ENCODE data around the gene ZBTB3. TPM values are rescaled to one million over a fixed set of nuclear protein-coding genes. Genes with fewer than 3 reads are reported as not detected.

ZBTB3 gene
- total and polyA plus RNA-seq, 4 donors, result 1.5 to 6.4 (median 4.2) TPM

- DNase-seq (ENCODE audit: low spot score), result no peak
- Histone ChIP-seq H3K4me3 (ENCODE audit: low read depth in 1 of 3, low read length in 3 of 3) (no peak overlapping the region), H3K9me3 (ENCODE audit: control insufficient read depth in 4 of 4, low read length in 3 of 4) (no peaks in the 10 kb centered on the region), H3K36me3 (ENCODE audit: control insufficient read depth in 4 of 4, insufficient read depth in 3 of 4, low read depth in 1 of 4, low read length in 3 of 4) (peaks cover 10 to 60% (median 42%) of the 10 kb centered on the region in 4 donors), H3K9ac (ENCODE audit: low read depth in 1 of 2, low read length in 2 of 2) (no peak overlapping the region), H3K27me3 (ENCODE audit: control insufficient read depth in 4 of 4, insufficient read depth in 4 of 4, low read length in 3 of 4) (no peaks in the 10 kb centered on the region), H3K27ac (ENCODE audit: low read depth in 1 of 2, low read length in 2 of 2) (no peak overlapping the region), H3K4me1 (ENCODE audit: control insufficient read depth in 4 of 4, insufficient read depth in 4 of 4, low read length in 3 of 4) (peaks cover 0 to 25% (median 23%) of the 10 kb centered on the region in 4 donors)
- TF ChIP-seq HNF4G (IDR thresholded peaks at IDR 0.05), result no peak
- TF ChIP-seq HNF4A (conservative IDR thresholded peaks at IDR 0.05), result no peak
- TF ChIP-seq RAD21 (IDR thresholded peaks at IDR 0.05), result no peak
- 95% methylated on average over 8 of the region's 8 CpGs for WGBS
These were observed 40.3 kb upstream of the ZBTB3 start for GRCh38 chr11:62794201-62794775.

GRCh38 chr11:62792202-62792575 lies 38.2 kb upstream of the ZBTB3 start:
- 41% methylated on average over 11 of the region's 11 CpGs for WGBS
- H3K27me3 ChIP-seq (ENCODE audit: control insufficient read depth in 4 of 4, insufficient read depth in 4 of 4, low read length in 3 of 4), result no peaks in the 10 kb centered on the region
- H3K4me1 ChIP-seq (ENCODE audit: control insufficient read depth in 4 of 4, insufficient read depth in 4 of 4, low read length in 3 of 4), result peaks cover 0 to 41% (median 34%) of the 10 kb centered on the region in 4 donors
- no peaks in the 10 kb centered on the region for H3K9me3 ChIP-seq (ENCODE audit: control insufficient read depth in 4 of 4, low read length in 3 of 4)
- peaks cover 5 to 46% (median 29%) of the 10 kb centered on the region in 4 donors for H3K36me3 ChIP-seq (ENCODE audit: control insufficient read depth in 4 of 4, insufficient read depth in 3 of 4, low read depth in 1 of 4, low read length in 3 of 4)
- DNase-seq (ENCODE audit: low spot score), result no peak
- no peak overlapping the region for H3K9ac ChIP-seq (ENCODE audit: low read depth in 1 of 2, low read length in 2 of 2)
- H3K27ac ChIP-seq (ENCODE audit: low read depth in 1 of 2, low read length in 2 of 2), result peak overlapping the region; percentile 49 to 85
- TF ChIP-seq NR2F2 (IDR thresholded peaks at IDR 0.05), result no peak
- no peak for TF ChIP-seq SP1 (IDR thresholded peaks at IDR 0.05)
- no peak for TF ChIP-seq FOXA2 (IDR thresholded peaks at IDR 0.05)
- TF ChIP-seq YY1 (IDR thresholded peaks at IDR 0.05), result no peak
- TF ChIP-seq CTCF (IDR thresholded peaks at IDR 0.05; ENCODE audit: low read depth, low read length, missing input control), result no peak
- TF ChIP-seq ATF3 (IDR thresholded peaks at IDR 0.05), result no peak
- TF ChIP-seq HNF4G (IDR thresholded peaks at IDR 0.05), result no peak
- TF ChIP-seq MAX (IDR thresholded peaks at IDR 0.05), result no peak
- TF ChIP-seq FOXA1 (IDR thresholded peaks at IDR 0.05), result no peak
- no peak for TF ChIP-seq RAD21 (IDR thresholded peaks at IDR 0.05)
- TF ChIP-seq RXRA (IDR thresholded peaks at IDR 0.05), result no peak
- no peak overlapping the region for H3K4me3 ChIP-seq (ENCODE audit: low read depth in 1 of 3, low read length in 3 of 3)

GRCh38 chr11:62791501-62792201 lies 37.7 kb upstream of the ZBTB3 start, which contains the start of gene TMEM223:
Gene TMEM223, minus strand, starts transcription at chr11:62792006. Its CDS starts 12 bp downstream, at chr11:62791994.
- H3K4me3 ChIP-seq (ENCODE audit: low read depth in 1 of 3, low read length in 3 of 3), result peak within 1 kb of the TSS; percentile 87 to 95 (median 95)
- H3K27me3 ChIP-seq (ENCODE audit: control insufficient read depth in 4 of 4, insufficient read depth in 4 of 4, low read length in 3 of 4), result no peaks in the 10 kb centered on the region
- H3K9me3 ChIP-seq (ENCODE audit: control insufficient read depth in 4 of 4, low read length in 3 of 4), result no peaks in the 10 kb centered on the region
- H3K27ac ChIP-seq (ENCODE audit: low read depth in 1 of 2, low read length in 2 of 2), result peak within 1 kb of the TSS; percentile 80 to 85
- under 1% methylated on average over 58 of the region's 58 CpGs for WGBS
- H3K9ac ChIP-seq (ENCODE audit: low read depth in 1 of 2, low read length in 2 of 2), result peak within 1 kb of the TSS; percentile 55 to 95
- peaks cover 5 to 41% (median 26%) of the 10 kb centered on the region in 4 donors for H3K36me3 ChIP-seq (ENCODE audit: control insufficient read depth in 4 of 4, insufficient read depth in 3 of 4, low read depth in 1 of 4, low read length in 3 of 4)
- peak; percentile 90 for DNase-seq (ENCODE audit: low spot score)
- peaks cover 0 to 41% (median 34%) of the 10 kb centered on the region in 4 donors for H3K4me1 ChIP-seq (ENCODE audit: control insufficient read depth in 4 of 4, insufficient read depth in 4 of 4, low read length in 3 of 4)
- TF ChIP-seq FOXA1 (IDR thresholded peaks at IDR 0.05) (peak; percentile 21), CTCF (IDR thresholded peaks at IDR 0.05; ENCODE audit: low read depth, low read length, missing input control) (peak; percentile 25), JUND (IDR thresholded peaks at IDR 0.05) (no peak), ZBTB33 (IDR thresholded peaks at IDR 0.05) (no peak), RXRA (IDR thresholded peaks at IDR 0.05) (no peak), YY1 (IDR thresholded peaks at IDR 0.05) (peak; percentile 96), MAX (IDR thresholded peaks at IDR 0.05) (no peak), ATF3 (IDR thresholded peaks at IDR 0.05) (no peak), RAD21 (IDR thresholded peaks at IDR 0.05) (peak in 1 of 2 donors; percentile 46), GABPA (IDR thresholded peaks at IDR 0.05 in 1 of 2, conservative IDR thresholded peaks at IDR 0.05 in 1 of 2) (peak; percentile 65 to 92)
